ENCODE results near the gene PAQR9. TPM values are rescaled to one million over a fixed set of nuclear protein-coding genes. Genes with fewer than 3 reads are reported as not detected.

The PAQR9 gene
- total and polyA plus RNA-seq, 8 donors: not detected

DNA sequence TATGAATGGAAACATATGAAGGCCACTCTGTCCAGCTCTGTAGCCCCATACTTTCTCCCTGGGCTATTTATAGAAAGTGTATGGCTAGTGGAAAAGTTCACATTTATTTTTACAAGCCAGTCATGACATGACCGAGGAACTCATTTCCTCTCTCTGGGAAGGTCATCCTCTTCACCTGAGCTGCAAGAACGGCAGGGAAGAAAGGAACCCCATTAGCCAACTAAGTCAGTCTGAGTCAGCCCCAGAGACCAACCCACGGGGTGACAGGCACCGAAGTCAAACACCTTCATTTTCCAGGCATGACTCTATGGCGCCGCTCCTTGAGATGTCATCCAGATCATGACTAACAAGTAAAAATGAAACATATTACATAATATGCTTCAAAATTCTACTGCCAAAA, 4.8 kb downstream of the PAQR9 start:
- H3K4me3 ChIP-seq: no peak overlapping the region
- 57 to 68% (median 60%) methylated on average over 6 of the region's 6 CpGs for WGBS, 5 donors
- no peaks in the 10 kb centered on the region for H3K36me3 ChIP-seq
- H3K4me1 ChIP-seq: peaks cover 7 to 10% (median 9%) of the 10 kb centered on the region in 4 donors
- TF ChIP-seq POLR2AphosphoS5 (IDR thresholded peaks at IDR 0.05) (no peak), POLR2A (IDR thresholded peaks at IDR 0.05) (no peak), EP300 (IDR thresholded peaks at IDR 0.05) (no peak), CTCF (IDR thresholded peaks at IDR 0.05) (no peak)
- no peak overlapping the region for H3K27ac ChIP-seq
- no peak for DNase-seq
- peaks cover 13 to 79% (median 33%) of the 10 kb centered on the region in 3 donors for H3K27me3 ChIP-seq
- intact Hi-C loops (cut with DNase I; ENCODE audit: low total_unique reads): no loop called here
- H3K9me3 ChIP-seq: no peaks in the 10 kb centered on the region

- Histone ChIP-seq H3K9me3 (no peaks in the 10 kb centered on the region), H3K27ac (no peak overlapping the region), H3K27me3 (peaks cover 0 to 31% (median 0%) of the 10 kb centered on the region in 3 donors), H3K4me3 (no peak overlapping the region), H3K36me3 (no peaks in the 10 kb centered on the region), H3K4me1 (no peaks in the 10 kb centered on the region)
- intact Hi-C loops (cut with DNase I; ENCODE audit: low total_unique reads): no loop called here
- no peak for DNase-seq
- no peak for TF ChIP-seq CTCF (IDR thresholded peaks at IDR 0.05)
- no peak for TF ChIP-seq POLR2AphosphoS5 (IDR thresholded peaks at IDR 0.05)
- TF ChIP-seq EP300 (IDR thresholded peaks at IDR 0.05): no peak
- TF ChIP-seq POLR2A (IDR thresholded peaks at IDR 0.05): no peak
- 75 to 87% (median 76%) methylated on average over 2 to 3 of the region's 3 CpGs for WGBS, 5 donors
Measured at GRCh38 chr3:142953443-142953842, 10.0 kb downstream of the PAQR9 start.

GRCh38 chr3:142952272-142953193, 10.9 kb downstream of the PAQR9 start:
- intact Hi-C loops (cut with DNase I; ENCODE audit: low total_unique reads): no loop called here
- no peak for DNase-seq
- H3K4me1 ChIP-seq: peaks cover 0 to under 1% (median under 1%) of the 10 kb centered on the region in 4 donors
- no peak overlapping the region for H3K4me3 ChIP-seq
- TF ChIP-seq POLR2A (IDR thresholded peaks at IDR 0.05): no peak
- TF ChIP-seq POLR2AphosphoS5 (IDR thresholded peaks at IDR 0.05): no peak
- no peak for TF ChIP-seq EP300 (IDR thresholded peaks at IDR 0.05)
- H3K9me3 ChIP-seq: no peaks in the 10 kb centered on the region
- 66 to 72% (median 69%) methylated on average over 8 of the region's 8 CpGs for WGBS, 5 donors
- H3K27ac ChIP-seq: no peak overlapping the region
- no peaks in the 10 kb centered on the region for H3K36me3 ChIP-seq
- H3K27me3 ChIP-seq: peaks cover 0 to 31% (median 8%) of the 10 kb centered on the region in 3 donors

GRCh38 chr3:142951794-142952193, 11.7 kb downstream of the PAQR9 start:
- Histone ChIP-seq H3K4me3 (no peak overlapping the region), H3K36me3 (no peaks in the 10 kb centered on the region), H3K27me3 (peaks cover 0 to 31% (median 16%) of the 10 kb centered on the region in 3 donors), H3K4me1 (peaks cover 0 to 6% (median 6%) of the 10 kb centered on the region in 4 donors), H3K27ac (no peak overlapping the region), H3K9me3 (no peaks in the 10 kb centered on the region)
- intact Hi-C loops (cut with DNase I; ENCODE audit: low total_unique reads): no loop called here
- 93 to 97% (median 96%) methylated on average over 2 of the region's 2 CpGs for WGBS, 5 donors
- DNase-seq: no peak
- no peak for TF ChIP-seq POLR2A (IDR thresholded peaks at IDR 0.05)
- no peak for TF ChIP-seq CTCF (IDR thresholded peaks at IDR 0.05)
- TF ChIP-seq POLR2AphosphoS5 (IDR thresholded peaks at IDR 0.05): no peak
- TF ChIP-seq EP300 (IDR thresholded peaks at IDR 0.05): no peak

Measured in stomach (tissue), 9 donors.